ENCODE data around the gene ATP1A2.

The ATP1A2 gene

DNA sequence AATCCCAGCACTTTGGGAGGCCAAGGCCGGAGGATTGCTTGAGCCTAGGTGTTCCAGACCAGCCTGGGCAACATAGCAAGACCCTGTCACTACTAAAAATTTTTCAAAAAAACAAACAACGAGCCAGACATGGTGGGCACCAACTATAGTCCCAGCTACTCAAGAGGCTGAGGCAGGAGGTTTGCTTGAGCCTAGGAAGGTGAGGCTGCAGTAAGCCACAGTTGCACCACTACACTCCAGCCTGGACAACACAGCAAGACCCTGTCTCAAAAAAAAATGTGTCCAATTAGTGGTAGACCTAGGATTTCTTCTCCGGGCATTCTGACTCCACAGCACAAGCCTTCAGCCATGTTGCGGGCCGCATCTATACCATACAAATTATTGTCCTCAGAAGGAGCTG lies 10.4 kb upstream of the ATP1A2 start:
- TF ChIP-seq, protein P1, sequence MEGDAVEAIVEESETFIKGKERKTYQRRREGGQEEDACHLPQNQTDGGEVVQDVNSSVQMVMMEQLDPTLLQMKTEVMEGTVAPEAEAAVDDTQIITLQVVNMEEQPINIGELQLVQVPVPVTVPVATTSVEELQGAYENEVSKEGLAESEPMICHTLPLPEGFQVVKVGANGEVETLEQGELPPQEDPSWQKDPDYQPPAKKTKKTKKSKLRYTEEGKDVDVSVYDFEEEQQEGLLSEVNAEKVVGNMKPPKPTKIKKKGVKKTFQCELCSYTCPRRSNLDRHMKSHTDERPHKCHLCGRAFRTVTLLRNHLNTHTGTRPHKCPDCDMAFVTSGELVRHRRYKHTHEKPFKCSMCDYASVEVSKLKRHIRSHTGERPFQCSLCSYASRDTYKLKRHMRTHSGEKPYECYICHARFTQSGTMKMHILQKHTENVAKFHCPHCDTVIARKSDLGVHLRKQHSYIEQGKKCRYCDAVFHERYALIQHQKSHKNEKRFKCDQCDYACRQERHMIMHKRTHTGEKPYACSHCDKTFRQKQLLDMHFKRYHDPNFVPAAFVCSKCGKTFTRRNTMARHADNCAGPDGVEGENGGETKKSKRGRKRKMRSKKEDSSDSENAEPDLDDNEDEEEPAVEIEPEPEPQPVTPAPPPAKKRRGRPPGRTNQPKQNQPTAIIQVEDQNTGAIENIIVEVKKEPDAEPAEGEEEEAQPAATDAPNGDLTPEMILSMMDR (IDR thresholded peaks at IDR 0.05; ENCODE audit: low read depth, low read length, poor library complexity, severe bottlenecking): no peak
- TF ChIP-seq EZH2phosphoT487 (IDR thresholded peaks at IDR 0.05; ENCODE audit: borderline replicate concordance, low read length): no peak
- Histone ChIP-seq H3K4me1 (ENCODE audit: control insufficient read depth, low read length) (peaks cover 14% of the 10 kb centered on the region), H3K4me2 (ENCODE audit: low read length) (no peak overlapping the region)

DNA sequence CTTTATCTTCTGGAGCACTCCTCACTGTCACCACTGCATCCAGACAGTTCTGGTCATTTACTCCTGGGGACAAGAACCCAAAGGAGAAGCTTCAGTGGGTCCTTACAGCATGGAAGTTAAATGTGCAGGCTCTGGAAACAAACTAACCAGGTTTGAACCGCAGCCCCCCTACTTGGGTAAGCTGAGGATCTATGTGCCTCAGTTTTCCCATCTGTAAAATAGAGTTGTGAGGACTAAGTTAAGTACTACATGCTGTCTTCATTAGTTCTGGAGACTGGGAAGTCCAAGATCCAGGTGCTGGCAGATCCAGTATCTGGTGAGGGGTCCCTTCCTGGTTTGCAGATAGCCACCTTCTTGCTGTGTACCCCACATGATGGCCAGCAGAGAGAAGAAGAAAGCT lies 8.0 kb upstream of the ATP1A2 start:
- H4K20me1 ChIP-seq (ENCODE audit: control insufficient read depth, insufficient read depth, low read depth, low read length): no peaks in the 10 kb centered on the region
- H3K27ac ChIP-seq (ENCODE audit: low read depth, low read length): no peak overlapping the region
- TF ChIP-seq, protein P1 (IDR thresholded peaks at IDR 0.05; ENCODE audit: low read depth, low read length, poor library complexity, severe bottlenecking): no peak
- TF ChIP-seq EZH2phosphoT487 (IDR thresholded peaks at IDR 0.05; ENCODE audit: borderline replicate concordance, low read length): no peak
- H3K27me3 ChIP-seq (ENCODE audit: control insufficient read depth, low read length): no peaks in the 10 kb centered on the region
- H3K4me2 ChIP-seq (ENCODE audit: low read length): no peak overlapping the region
- no peaks in the 10 kb centered on the region for H3F3A ChIP-seq (ENCODE audit: control insufficient read depth, insufficient read depth)
- H3K9me2 ChIP-seq (replicated peaks; ENCODE audit: control insufficient read depth, low read length): no peaks in the 10 kb centered on the region
- no peaks in the 10 kb centered on the region for H3K4me1 ChIP-seq (ENCODE audit: control insufficient read depth, low read length)
- no peaks in the 10 kb centered on the region for H3K79me2 ChIP-seq (ENCODE audit: control insufficient read depth, low read length)
- H3K9me3 ChIP-seq (ENCODE audit: control insufficient read depth, insufficient read depth, low read length): no peaks in the 10 kb centered on the region
- no peak overlapping the region for H3K4me3 ChIP-seq (ENCODE audit: low read length)
- H3K36me3 ChIP-seq (ENCODE audit: control insufficient read depth, low read length): no peaks in the 10 kb centered on the region

More for the DNA sequence above, 10.4 kb upstream of the ATP1A2 start:
- Histone ChIP-seq H3K4me3 (ENCODE audit: low read length) (no peak overlapping the region), H3K79me2 (ENCODE audit: control insufficient read depth, low read length) (no peaks in the 10 kb centered on the region), H3F3A (ENCODE audit: control insufficient read depth, insufficient read depth) (0 out of 2 replicates have a peak, but pooled peaks cover 4% of the 10 kb centered on the region), H3K36me3 (ENCODE audit: control insufficient read depth, low read length) (no peaks in the 10 kb centered on the region), H3K9me2 (replicated peaks; ENCODE audit: control insufficient read depth, low read length) (no peaks in the 10 kb centered on the region), H3K27ac (ENCODE audit: low read depth, low read length) (no peak overlapping the region), H3K27me3 (ENCODE audit: control insufficient read depth, low read length) (no peaks in the 10 kb centered on the region), H3K9me3 (ENCODE audit: control insufficient read depth, insufficient read depth, low read length) (no peaks in the 10 kb centered on the region), H4K20me1 (ENCODE audit: control insufficient read depth, insufficient read depth, low read depth, low read length) (no peaks in the 10 kb centered on the region)

DNA sequence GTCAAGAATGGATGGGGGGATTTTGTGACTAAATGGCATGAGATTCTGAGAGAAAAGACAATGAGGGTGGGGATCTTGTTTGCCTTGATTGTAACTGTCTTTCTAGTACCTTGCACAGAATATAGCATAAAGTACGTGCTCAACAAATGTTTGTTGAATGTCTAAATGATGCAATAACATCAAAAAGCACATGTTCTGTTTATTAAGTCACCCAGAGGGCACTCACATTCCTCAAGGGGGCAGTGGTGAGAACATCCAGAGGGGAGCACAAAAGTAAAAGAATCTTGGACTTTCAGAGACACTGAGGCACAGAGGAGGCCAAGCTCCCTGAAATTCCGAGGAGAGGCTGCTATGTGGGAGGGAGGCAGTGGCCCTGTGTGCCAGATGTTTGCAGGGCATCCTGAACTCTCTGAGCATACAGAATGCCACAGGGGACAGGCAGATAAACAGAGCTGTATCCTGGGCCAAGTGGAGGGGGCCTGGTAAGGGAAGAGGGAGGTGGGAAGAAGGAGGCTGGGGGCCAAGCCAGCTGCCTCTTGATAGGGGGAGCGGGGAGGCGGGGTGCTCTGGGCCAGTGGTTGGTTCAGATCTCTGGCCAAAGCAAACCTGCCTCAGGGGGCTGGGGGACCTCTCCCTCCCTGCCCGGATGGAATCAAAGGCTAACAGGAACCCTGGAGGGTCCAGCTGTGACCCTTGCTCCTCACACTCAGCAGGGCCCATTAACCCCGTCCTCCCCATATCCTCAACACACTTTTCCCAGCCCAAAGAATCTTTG lies 6.5 kb upstream of the ATP1A2 start:
- H3K79me2 ChIP-seq (ENCODE audit: control insufficient read depth, low read length): no peaks in the 10 kb centered on the region
- H3K9me3 ChIP-seq (ENCODE audit: control insufficient read depth, insufficient read depth, low read length): no peaks in the 10 kb centered on the region
- TF ChIP-seq, protein P1 (IDR thresholded peaks at IDR 0.05; ENCODE audit: low read depth, low read length, poor library complexity, severe bottlenecking): peak; percentile 73
- no peak for TF ChIP-seq EZH2phosphoT487 (IDR thresholded peaks at IDR 0.05; ENCODE audit: borderline replicate concordance, low read length)
- no peaks in the 10 kb centered on the region for H3K27me3 ChIP-seq (ENCODE audit: control insufficient read depth, low read length)
- no peak overlapping the region for H3K27ac ChIP-seq (ENCODE audit: low read depth, low read length)
- no peaks in the 10 kb centered on the region for H3K36me3 ChIP-seq (ENCODE audit: control insufficient read depth, low read length)
- no peaks in the 10 kb centered on the region for H3K9me2 ChIP-seq (replicated peaks; ENCODE audit: control insufficient read depth, low read length)
- no peak overlapping the region for H3K4me2 ChIP-seq (ENCODE audit: low read length)
- no peaks in the 10 kb centered on the region for H4K20me1 ChIP-seq (ENCODE audit: control insufficient read depth, insufficient read depth, low read depth, low read length)
- H3F3A ChIP-seq (ENCODE audit: control insufficient read depth, insufficient read depth): no peaks in the 10 kb centered on the region
- H3K4me3 ChIP-seq (ENCODE audit: low read length): no peak overlapping the region
- no peaks in the 10 kb centered on the region for H3K4me1 ChIP-seq (ENCODE audit: control insufficient read depth, low read length)
